ENCODE data around the gene TLR2.

DNA sequence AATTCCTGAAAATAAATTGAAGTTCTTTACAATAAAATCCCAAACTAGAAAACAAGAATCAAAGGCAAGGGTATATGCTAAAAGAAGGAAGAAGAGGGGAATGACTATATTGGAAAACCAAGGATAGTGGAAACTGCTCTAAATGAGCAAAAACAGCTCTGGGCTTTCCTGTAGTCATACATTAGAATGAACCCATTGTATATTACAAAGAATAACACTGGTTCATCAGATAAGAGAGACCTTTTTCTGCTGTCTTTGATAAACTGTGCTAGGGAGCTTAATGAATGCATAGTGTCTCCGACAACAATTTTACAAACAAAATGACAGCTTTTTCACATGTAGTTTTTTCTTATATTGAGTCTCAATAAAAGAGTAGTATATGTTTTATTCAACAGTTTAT is 26.6 kb downstream of the TLR2 start:
- TF ChIP-seq, protein P1, sequence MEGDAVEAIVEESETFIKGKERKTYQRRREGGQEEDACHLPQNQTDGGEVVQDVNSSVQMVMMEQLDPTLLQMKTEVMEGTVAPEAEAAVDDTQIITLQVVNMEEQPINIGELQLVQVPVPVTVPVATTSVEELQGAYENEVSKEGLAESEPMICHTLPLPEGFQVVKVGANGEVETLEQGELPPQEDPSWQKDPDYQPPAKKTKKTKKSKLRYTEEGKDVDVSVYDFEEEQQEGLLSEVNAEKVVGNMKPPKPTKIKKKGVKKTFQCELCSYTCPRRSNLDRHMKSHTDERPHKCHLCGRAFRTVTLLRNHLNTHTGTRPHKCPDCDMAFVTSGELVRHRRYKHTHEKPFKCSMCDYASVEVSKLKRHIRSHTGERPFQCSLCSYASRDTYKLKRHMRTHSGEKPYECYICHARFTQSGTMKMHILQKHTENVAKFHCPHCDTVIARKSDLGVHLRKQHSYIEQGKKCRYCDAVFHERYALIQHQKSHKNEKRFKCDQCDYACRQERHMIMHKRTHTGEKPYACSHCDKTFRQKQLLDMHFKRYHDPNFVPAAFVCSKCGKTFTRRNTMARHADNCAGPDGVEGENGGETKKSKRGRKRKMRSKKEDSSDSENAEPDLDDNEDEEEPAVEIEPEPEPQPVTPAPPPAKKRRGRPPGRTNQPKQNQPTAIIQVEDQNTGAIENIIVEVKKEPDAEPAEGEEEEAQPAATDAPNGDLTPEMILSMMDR (conservative IDR thresholded peaks at IDR 0.05): no peak
- no peak for TF ChIP-seq ZFX (IDR thresholded peaks at IDR 0.05)
